Measurements from ENCODE around the gene GPD1L.

Gene GPD1L

DNA sequence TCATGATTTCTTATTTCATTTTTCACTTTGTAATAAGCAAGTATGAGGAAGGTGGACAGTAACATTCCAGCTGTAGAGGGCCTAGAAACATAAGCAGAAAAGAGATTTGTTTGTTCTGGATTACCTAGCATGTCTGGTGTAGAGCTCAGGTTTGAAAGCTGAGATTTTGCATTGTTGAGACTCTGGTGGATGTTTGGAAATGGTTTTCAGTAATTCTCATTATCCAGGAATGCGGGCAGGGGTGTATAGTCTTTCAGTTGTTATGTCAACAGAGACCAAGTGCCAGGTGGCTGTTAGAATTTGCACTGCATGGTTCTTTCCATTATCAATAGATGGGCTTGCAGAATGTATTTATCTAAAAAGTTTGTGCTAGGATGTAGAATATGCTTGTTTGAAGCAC, 10.9 kb downstream of the GPD1L start:
- Histone ChIP-seq H3K4me2 (ENCODE audit: low read depth, low read length, poor library complexity, severe bottlenecking) (no peak overlapping the region), H3K9me3 (ENCODE audit: insufficient read depth, low read depth, low read length) (no peaks in the 10 kb centered on the region), H3K4me1 (ENCODE audit: insufficient read depth, low read length, poor library complexity, severe bottlenecking) (peaks cover 14% of the 10 kb centered on the region), H3K4me3 (ENCODE audit: low read length, poor library complexity, severe bottlenecking) (no peak overlapping the region), H3F3A (ENCODE audit: low read depth) (no peaks in the 10 kb centered on the region), H3K9ac (ENCODE audit: low read depth, low read length, poor library complexity, severe bottlenecking) (no peak overlapping the region), H3K36me3 (ENCODE audit: insufficient read depth, low read length) (no peaks in the 10 kb centered on the region), H2AFZ (ENCODE audit: low read length) (no peak overlapping the region), H3K27me3 (ENCODE audit: insufficient read depth, low read length, poor library complexity, severe bottlenecking) (peaks cover 6% of the 10 kb centered on the region), H4K20me1 (ENCODE audit: insufficient read depth, low read length, poor library complexity, severe bottlenecking) (no peaks in the 10 kb centered on the region), H3K79me2 (ENCODE audit: insufficient read depth, low read length) (no peaks in the 10 kb centered on the region), H3K9me2 (replicated peaks; ENCODE audit: low read depth, low read length) (no peaks in the 10 kb centered on the region)
- no peak for TF ChIP-seq EZH2phosphoT487 (IDR thresholded peaks at IDR 0.05; ENCODE audit: borderline replicate concordance)
- TF ChIP-seq, protein P1, sequence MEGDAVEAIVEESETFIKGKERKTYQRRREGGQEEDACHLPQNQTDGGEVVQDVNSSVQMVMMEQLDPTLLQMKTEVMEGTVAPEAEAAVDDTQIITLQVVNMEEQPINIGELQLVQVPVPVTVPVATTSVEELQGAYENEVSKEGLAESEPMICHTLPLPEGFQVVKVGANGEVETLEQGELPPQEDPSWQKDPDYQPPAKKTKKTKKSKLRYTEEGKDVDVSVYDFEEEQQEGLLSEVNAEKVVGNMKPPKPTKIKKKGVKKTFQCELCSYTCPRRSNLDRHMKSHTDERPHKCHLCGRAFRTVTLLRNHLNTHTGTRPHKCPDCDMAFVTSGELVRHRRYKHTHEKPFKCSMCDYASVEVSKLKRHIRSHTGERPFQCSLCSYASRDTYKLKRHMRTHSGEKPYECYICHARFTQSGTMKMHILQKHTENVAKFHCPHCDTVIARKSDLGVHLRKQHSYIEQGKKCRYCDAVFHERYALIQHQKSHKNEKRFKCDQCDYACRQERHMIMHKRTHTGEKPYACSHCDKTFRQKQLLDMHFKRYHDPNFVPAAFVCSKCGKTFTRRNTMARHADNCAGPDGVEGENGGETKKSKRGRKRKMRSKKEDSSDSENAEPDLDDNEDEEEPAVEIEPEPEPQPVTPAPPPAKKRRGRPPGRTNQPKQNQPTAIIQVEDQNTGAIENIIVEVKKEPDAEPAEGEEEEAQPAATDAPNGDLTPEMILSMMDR (conservative IDR thresholded peaks at IDR 0.05; ENCODE audit: low read length) = no peak

DNA sequence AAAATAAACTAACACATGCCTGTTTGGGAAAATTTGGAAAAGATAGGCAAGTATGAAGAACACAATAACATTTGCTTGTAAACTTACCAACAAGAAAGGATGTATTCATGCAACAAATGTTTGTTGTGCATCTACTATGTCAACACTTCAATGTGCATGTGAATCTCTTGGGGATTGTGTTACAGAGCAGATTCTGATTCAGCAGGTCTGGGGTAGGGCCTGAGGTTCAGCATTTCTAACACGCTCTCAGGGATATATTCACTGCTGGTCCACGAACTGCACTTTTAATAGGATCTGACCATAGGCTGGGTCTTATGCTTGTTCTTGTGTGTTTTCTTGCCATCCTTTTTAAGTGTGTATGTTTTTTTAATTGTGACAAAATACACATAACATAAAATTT, 11.8 kb downstream of the GPD1L start:
- H3K4me1 ChIP-seq (ENCODE audit: insufficient read depth, low read length, poor library complexity, severe bottlenecking) = peaks cover 14% of the 10 kb centered on the region

DNA sequence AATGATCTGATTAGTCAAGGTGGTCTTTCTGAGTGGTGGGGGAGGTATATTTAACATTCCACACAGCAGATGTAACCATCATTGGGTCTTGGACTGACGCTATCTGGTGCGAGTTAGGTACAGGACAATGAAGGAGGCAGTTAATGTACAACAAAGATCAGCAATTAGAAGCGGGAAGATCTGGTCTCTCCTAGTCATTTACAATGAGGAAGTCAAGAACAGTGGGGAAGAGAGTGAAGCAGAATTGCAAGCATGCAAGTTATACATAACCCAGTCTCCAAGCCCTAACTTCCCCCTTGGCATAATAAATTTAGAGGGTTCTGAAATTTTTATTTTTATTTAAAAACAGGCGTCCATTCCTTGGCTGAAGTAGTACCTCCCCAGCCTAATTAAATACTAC, 14.1 kb downstream of the GPD1L start:
- Histone ChIP-seq H3K79me2 (ENCODE audit: insufficient read depth, low read length) (no peaks in the 10 kb centered on the region), H3K9me3 (ENCODE audit: insufficient read depth, low read depth, low read length) (no peaks in the 10 kb centered on the region), H3F3A (ENCODE audit: low read depth) (no peaks in the 10 kb centered on the region), H3K27me3 (ENCODE audit: insufficient read depth, low read length, poor library complexity, severe bottlenecking) (peaks cover 6% of the 10 kb centered on the region), H3K36me3 (ENCODE audit: insufficient read depth, low read length) (no peaks in the 10 kb centered on the region), H4K20me1 (ENCODE audit: insufficient read depth, low read length, poor library complexity, severe bottlenecking) (no peaks in the 10 kb centered on the region), H3K4me3 (ENCODE audit: low read length, poor library complexity, severe bottlenecking) (no peak overlapping the region), H2AFZ (ENCODE audit: low read length) (no peak overlapping the region), H3K4me2 (ENCODE audit: low read depth, low read length, poor library complexity, severe bottlenecking) (no peak overlapping the region), H3K9ac (ENCODE audit: low read depth, low read length, poor library complexity, severe bottlenecking) (no peak overlapping the region), H3K4me1 (ENCODE audit: insufficient read depth, low read length, poor library complexity, severe bottlenecking) (no peaks in the 10 kb centered on the region), H3K9me2 (replicated peaks; ENCODE audit: low read depth, low read length) (no peaks in the 10 kb centered on the region)
- TF ChIP-seq, protein P1 (conservative IDR thresholded peaks at IDR 0.05; ENCODE audit: low read length) = no peak
- no peak for TF ChIP-seq EZH2phosphoT487 (IDR thresholded peaks at IDR 0.05; ENCODE audit: borderline replicate concordance)

More for the DNA sequence above, 11.8 kb downstream of the GPD1L start:
- Histone ChIP-seq H2AFZ (ENCODE audit: low read length) (no peak overlapping the region), H3K4me3 (ENCODE audit: low read length, poor library complexity, severe bottlenecking) (no peak overlapping the region), H3K9me2 (replicated peaks; ENCODE audit: low read depth, low read length) (no peaks in the 10 kb centered on the region), H3K27me3 (ENCODE audit: insufficient read depth, low read length, poor library complexity, severe bottlenecking) (peaks cover 6% of the 10 kb centered on the region), H3K9me3 (ENCODE audit: insufficient read depth, low read depth, low read length) (no peaks in the 10 kb centered on the region), H4K20me1 (ENCODE audit: insufficient read depth, low read length, poor library complexity, severe bottlenecking) (no peaks in the 10 kb centered on the region), H3K36me3 (ENCODE audit: insufficient read depth, low read length) (no peaks in the 10 kb centered on the region), H3F3A (ENCODE audit: low read depth) (no peaks in the 10 kb centered on the region), H3K79me2 (ENCODE audit: insufficient read depth, low read length) (no peaks in the 10 kb centered on the region), H3K9ac (ENCODE audit: low read depth, low read length, poor library complexity, severe bottlenecking) (no peak overlapping the region), H3K4me2 (ENCODE audit: low read depth, low read length, poor library complexity, severe bottlenecking) (no peak overlapping the region)
- TF ChIP-seq, protein P1 (conservative IDR thresholded peaks at IDR 0.05; ENCODE audit: low read length) = no peak
- no peak for TF ChIP-seq EZH2phosphoT487 (IDR thresholded peaks at IDR 0.05; ENCODE audit: borderline replicate concordance)
